Hematopoietic multipotent progenitor cell treated with erythropoietin and hydrocortisone succinate and interleukin-3 and kit ligand, for 15 days (in vitro differentiated cells): Measurements from ENCODE around the gene HS1BP3.

ENCODE experiments used
- DNase-seq: peaks from one replicate; pipeline ENCODE4 v3.0.0-alpha.2; 2015; ENCODE audit warnings: low spot score

The HS1BP3 gene

DNA sequence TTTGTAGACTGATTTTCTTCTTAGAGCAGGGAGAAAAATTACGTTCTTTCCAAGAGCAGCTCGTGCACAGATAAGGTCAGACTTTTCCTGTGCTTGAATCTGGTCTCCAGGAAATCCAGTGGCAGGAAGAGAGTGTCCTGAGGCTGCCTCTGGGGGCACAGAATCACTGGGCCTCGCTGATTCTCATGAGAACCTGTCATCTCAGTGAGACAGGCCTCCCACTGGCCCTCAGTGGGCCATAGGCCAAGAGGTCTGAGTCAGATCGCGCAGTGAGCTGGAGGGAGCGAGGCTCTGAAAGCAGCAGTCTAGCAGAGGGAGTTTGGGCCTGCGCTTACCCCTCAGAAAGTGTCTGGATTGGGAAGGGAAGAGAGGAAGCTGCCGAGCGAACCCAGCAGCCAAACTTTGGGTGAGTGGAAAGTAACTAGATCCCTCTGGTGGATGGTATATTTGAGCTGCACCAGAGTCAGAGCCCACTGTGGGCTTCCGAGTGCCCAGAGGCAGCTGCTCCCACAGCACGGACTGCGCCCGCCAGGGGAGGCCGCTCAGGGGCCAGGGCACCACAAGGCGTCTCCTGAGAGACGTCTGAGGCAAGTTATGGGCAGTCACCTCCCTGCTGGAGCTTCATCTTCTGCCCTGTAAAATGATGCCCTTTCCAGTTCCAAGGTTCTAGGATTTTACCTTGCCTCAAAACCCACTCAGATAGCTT, 24.2 kb upstream of the HS1BP3 start:
- DNase-seq = no peak

DNA sequence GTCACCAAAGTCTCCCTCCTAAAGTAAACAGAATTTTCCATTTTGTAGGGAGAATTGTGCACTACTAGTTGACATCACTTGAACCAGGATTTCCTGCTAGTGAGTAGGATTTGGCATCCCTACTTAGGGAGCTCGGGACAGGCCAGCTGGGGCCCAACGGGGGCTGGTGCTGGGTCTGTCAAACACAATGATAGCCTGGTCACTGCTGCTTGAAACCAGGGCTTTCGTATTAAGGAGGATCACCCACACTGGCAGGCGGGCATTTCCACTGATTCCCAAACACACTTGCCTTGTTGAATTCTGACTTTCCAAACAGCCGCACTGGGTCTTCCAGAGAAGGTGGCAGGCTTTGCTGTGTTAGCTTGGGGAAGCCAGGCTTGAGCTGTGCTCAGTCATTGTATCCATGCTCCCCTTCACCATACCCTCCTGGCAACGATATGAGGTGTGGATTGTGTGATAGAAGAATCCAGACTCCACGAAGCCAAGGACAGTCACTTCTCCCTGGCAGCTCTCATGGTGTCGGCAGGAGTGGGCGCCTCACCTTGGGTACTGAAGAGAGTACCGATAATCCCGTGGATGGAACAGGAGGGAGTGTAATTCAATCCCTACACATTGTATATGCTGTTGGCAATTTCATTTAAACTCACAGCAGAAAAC, 23.5 kb upstream of the HS1BP3 start:
- DNase-seq = no peak

DNA sequence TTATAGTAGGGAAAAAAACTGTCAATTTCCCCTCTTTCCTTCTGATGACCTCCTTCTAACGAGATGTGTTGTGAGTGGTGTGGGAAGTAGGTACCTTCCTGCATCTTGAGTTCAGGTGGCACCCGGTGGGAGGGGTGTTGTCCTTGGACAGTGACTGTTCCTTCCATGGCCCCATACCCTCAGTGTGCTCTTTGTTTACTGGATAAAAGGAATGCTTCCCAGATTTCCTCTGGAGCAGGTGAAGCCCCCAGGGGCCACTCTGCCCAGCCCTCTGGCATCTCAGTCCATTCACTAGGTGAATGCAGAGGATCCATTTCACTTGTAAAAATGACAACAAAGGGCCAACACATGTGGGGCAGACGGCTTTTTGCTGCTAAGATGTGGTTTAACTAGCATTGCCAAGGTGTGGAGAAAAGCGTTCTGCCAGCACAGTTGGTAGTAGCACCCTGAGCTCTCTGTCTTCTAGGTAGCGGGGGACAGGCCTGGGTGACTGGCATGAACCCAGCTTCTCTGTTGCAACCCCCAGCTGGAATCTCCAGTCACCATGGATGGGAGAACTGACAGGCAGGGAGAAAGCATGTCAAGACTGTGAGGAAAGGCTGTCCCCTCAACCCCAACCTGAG, 22.9 kb upstream of the HS1BP3 start:
- DNase-seq = no peak

DNA sequence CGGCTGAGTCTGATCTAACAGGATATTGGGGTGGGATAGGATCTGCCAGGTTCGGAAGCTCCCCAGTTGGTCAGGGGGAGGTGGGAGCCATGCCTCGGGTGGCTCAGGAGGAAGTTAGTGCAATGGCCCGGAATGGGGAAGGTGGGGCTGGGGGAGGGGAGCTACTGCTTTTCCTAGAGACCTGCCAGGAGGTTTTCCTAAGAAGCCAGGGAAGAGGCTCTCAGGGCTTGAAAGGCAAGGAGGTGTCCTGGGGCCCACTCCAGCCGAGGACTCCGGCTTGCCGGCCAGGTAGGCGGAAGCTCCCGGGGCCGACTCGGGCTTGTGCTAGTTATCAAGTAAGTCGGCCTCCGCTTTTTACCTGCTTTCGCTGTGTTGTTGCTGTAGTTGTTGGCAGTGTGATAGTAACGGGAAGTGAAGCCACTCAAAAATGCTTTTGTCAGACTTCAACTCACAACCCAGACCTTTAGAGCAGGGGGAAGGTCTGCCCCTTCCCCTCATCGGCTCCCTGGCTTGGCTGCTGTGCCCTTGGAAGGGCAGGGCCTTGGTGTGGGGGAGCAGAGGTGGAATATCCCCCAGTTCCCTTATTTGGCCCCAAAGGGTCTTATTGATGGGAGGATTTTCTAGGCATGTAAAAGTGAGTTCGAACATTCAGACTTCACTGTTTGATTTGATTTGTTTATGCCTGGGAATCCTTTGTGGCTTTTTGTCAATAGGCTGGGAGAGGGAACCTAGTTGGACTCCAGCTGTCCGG, 21.5 kb upstream of the HS1BP3 start:
- no peak for DNase-seq

DNA sequence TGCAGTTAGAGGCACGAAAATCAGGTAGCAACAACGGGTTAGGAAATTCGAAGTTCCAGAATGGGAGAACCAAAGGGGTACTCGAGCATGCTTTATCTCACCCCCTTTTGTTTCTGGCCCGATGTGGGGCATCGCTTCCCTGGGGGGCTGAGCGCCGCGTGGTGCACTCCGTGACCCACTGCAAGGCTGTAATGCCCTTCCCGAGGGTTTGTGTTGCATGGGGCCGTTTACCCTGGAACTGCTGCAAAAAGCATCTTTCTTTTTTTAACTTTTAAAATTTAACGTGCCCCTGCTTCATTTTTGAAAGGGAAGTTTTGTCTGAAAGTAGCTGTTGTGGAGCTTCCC, 20.8 kb upstream of the HS1BP3 start:
- no peak for DNase-seq

DNA sequence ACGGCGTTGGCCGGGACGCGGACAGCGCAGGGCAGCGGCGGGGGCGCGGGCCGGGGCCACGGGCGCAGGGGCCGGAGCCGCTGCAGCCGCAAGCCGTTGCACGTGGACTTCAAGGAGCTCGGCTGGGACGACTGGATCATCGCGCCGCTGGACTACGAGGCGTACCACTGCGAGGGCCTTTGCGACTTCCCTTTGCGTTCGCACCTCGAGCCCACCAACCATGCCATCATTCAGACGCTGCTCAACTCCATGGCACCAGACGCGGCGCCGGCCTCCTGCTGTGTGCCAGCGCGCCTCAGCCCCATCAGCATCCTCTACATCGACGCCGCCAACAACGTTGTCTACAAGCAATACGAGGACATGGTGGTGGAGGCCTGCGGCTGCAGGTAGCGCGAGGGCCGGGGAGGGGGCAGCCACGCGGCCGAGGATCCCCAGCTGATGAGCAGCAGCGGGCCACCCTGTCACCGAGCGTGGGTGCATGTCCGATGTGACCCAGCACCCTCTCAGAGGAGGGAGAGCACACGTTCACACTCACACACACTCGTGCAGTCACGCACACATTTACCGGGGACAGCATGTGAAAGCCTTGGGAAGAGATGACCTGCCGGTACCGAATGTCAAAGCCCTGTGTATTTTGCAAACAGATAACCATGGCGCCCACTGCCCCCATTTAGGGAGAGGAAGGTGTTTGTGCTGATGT, 20.3 kb upstream of the HS1BP3 start:
- DNase-seq = no peak

DNA sequence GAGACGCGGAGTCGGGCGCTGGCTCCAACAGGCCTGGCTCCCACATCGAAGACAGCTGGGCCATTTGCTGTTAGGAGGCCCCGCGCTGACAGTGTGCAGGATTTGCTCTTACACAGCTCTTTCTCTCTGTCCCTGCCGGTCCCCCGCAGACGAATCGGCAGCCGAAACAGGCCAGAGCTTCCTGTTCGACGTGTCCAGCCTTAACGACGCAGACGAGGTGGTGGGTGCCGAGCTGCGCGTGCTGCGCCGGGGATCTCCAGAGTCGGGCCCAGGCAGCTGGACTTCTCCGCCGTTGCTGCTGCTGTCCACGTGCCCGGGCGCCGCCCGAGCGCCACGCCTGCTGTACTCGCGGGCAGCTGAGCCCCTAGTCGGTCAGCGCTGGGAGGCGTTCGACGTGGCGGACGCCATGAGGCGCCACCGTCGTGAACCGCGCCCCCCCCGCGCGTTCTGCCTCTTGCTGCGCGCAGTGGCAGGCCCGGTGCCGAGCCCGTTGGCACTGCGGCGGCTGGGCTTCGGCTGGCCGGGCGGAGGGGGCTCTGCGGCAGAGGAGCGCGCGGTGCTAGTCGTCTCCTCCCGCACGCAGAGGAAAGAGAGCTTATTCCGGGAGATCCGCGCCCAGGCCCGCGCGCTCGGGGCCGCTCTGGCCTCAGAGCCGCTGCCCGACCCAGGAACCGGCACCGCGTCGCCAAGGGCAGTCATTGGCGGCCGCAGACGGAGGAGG, 19.6 kb upstream of the HS1BP3 start:
- no peak for DNase-seq

DNA sequence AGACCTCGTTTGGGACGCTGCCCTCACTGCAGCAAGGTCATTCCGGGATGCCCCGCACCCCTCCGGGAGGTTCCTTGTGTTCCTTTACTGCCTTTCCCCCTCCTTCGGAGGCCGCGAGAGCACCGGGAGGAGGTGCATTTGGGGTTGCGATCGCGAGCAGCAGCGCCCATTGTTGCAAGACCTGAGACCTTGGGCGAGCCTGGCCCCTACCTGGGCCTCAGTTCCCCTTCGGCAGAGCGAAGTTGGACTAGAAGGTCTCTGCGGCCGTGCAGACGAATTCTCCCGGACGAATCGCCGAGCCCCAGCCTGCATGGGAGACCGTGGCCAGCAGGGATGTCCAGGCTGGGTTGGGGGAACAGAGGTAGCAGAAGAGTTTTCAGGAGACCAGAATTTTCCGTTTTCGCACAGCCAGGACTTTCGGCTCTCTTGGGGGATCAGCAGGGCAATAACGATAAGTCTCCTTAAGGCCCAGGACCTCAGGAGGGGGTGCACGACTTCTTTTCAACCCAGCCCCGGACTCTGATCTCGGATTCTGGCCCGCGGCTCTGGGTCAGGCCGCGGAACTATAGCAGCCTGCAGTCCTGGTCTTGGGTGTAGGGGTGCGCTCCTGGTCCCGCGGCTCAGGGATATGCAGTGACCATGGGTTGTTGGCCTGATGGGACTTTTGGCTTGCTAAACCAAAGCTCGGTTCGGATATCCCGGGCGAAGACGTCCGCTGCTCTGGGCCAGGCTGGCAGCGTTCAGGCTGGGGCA, 18.8 kb upstream of the HS1BP3 start:
- no peak for DNase-seq

DNA sequence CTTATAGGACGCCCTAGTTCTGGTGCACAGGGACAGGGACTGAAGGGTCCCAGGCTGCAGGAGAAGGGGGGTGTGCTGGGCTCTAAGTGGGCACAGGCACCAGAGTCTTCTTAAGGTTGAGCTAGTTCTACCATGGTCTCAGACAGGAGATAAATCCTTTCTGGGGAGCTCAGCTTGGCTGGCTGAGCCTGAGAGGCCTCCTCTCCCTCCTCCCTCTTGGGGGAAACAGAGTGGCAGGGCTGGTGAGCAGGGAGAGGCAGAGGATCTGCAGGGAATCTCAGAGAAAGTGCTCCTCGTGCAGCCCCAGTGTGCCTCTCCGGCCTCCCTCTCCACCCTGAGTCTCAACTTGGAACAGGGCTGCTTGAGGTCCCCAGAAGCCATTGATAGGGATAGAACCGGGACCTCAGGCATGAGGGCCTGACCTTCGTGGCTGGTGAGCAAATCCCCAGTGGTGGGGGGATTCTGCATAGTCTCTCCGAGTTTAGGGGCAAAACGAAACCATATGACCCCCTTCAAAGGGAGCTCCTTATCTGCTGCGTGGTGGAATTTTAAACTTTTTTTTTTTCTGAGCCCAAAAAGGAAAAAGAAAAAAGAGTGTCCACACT, 18.1 kb upstream of the HS1BP3 start:
- DNase-seq = no peak

DNA sequence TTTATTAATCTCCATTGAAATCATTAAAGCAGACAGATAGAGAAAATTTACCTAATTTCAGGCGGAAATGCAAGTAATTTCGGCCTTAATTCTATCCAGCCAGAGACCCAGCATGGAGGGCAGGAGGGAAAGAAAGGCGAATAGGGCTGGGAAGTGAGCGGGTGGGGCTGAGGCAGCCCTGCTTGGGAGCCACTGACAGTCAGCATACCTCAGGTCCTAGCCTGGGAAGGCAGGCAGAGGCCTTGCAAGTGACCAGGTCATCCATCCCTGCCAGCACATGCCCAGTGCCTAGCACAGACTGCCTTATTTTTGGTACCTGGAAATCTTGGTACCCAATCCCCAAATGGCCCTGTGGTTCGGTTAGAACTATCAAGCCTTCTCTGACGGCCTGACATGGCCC, 17.6 kb upstream of the HS1BP3 start:
- no peak for DNase-seq

DNA sequence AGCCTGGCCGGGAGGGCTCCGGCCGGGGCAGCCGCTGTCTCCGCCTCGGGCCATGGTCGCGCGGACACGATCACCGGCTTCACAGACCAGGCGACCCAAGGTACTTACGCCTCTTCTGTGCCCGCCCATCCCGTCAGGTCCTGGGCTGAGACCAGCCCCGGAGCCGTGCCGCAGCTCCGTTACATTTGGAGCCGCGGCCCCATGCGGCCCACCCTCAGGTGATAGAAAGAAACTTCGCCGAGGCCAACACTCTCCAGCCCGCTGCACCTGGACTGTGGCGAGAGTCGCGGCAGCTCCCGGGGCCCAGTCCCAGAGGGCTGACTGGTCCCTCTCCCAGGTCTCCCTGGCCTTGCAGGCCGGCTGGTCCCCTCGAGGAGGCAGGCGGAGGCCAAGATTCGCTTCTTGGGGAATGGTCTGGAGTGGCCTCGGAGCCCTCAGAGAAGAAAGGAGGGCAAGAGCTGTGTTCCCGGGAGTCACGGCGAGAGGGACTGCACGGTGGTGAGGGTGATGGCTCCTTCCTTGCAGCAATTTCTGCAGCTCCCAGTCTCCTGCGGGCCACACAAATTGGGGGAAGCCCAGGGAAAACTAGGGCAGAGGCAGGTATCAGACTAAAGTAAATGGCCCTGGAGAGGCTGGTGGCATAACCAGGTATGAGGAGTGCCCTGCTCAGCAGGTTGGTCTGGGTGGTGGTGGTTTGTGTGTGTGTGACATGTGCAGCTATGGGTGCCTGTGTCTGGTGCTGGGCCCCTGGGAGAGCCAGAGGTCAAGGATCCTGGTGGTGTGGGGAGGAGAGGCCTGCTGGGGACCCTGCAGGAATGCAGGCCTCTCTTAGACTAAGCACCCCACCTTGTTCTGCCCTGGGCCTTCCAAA, 16.9 kb upstream of the HS1BP3 start:
- no peak for DNase-seq

DNA sequence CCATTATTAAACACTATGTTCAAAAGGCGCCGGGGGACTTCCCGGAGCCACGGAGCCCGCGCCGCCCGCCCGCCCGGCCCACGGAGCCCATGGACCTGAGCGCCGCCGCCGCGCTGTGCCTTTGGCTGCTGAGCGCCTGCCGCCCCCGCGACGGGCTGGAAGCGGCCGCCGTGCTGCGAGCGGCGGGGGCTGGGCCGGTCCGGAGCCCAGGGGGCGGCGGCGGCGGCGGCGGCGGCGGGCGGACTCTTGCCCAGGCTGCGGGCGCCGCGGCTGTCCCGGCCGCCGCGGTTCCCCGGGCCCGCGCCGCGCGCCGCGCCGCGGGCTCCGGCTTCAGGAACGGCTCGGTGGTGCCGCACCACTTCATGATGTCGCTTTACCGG, 16.2 kb upstream of the HS1BP3 start:
- no peak for DNase-seq

DNA sequence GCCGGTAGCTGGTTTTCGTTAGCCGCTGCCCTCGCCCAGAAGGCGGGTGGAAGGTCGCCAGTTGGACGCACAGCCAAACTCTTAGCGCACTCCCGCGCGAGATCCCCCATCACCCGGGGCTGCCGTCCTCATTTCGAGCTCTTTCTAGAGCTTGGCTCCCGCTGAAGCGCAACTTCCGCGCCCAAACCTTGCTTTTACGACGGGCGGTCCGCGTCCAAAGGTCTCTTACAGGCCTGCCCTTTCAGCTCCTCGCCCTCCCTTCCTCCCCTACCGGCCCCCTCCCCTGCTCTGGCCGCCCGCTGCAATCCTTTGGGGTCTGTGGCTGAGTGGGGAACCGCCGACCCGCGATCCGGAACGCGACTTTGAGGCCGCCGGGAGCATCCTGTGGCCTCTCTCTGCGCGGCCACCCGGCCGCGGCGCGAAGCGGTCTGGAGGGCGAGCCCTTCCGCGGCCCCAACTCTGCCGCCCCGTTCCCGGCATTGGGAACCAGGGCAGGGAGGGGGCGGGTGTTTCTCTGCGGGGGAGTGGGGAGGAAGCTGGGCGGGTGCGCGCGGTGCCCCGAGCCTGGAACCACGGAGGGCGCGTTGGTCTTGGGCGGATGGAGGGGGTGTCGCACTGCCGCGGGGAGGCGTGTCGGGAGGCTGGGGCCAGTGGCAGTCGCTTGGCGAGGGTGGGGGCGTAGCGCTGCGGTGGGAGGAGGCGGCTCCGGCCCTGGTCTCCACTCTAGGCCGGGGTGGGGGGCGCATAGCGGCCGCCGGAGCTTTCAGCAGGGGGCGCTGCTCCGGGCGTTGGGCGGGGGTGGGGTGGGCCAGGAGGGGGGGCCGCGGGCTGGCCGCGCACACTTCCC, 15.6 kb upstream of the HS1BP3 start, which contains the start of gene GDF7:
Gene GDF7, plus strand, starts transcription at position 841 of the 847 bp plus-strand sequence. CDS start 96 bp downstream, outside the sequence.
- no peak for DNase-seq

DNA sequence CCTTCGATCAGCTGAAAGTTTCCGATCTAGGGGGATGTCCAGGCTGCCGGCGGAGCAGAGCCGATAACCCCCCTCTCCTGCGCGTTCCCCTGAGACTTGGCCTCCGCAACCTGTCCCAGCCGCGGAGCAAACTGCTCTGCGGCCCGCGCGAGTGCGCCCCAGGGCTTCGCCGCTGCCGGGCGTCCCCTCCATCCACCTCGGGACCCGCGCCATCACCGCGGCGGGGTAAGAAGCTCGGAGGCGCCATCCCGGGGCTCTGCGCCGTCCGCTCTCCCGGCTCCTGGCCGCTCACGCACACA, 15.1 kb upstream of the HS1BP3 start:
- DNase-seq = no peak

DNA sequence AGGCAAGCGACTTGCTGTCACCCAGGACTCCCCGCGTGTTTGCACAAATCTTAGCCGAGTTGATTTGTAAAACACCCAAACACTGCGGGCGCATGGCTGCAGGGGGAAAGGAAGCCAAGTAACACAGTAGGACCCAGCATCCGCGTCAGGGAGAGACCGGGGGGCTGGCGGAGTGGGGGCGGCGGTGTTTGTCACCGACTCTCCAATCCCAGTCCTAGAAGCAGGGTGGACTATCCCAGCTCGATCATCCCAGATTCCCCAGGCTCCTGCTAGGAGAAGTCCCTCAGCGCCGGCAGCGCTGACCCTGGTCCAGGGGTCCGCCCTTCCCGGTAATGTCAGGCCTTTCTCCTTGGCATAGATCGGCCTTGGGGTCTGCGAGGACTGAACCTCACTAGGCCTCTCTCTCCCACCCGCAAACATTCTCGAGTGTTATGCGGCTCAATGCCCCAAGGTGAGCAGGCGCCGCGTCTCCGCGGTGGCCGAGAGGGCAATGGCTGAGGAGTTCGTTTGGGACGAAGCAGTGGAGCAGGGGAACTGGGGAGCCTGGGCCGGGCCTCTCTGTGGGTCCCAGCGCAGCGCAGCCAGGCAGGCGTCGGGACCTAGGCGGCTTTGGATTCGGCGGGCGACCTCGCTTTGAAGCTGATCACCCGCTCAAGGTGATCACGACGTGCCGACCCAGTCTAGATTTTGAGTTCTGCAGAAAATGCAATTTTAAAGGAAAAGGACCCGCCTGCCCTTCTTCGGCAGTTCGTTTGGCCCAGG, 14.5 kb upstream of the HS1BP3 start:
- DNase-seq = no peak

DNA sequence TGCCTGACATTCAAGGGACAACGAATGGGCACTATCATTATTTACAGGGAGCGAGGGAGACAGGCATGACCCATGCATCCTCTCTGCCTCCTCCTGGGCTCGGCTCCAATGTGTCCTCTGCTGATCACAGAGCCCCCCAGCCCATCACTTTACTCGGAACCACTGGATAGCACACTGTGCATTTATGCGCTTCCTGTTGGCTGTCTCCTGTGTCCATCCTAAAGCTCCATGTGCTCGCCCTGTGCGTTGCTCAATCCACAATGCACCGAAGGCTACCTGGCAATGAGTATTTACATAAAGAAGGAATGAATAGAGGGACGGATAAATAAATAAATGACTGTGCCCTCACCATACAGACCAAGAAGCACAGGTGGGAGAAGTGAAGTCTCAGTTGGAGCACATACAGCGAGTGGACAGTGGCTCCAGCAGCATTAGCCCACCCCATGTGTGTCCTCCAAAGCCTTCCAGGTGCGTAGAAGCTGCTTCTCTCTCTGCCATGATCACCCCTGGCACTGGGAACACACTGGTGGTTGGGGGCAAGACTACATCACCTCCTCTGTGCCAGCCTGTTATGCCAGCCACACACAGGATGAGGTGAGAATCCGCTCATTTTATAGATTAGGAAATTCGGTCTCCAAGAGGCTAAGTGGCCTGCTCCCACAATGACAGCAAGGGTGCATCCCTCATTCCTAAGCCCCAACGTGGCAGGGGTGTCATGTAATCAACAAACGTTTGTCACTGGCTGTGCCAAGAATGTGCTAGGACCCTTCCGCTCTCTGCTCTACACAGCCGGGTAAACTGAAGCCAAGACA, 13.7 kb upstream of the HS1BP3 start:
- DNase-seq = no peak

DNA sequence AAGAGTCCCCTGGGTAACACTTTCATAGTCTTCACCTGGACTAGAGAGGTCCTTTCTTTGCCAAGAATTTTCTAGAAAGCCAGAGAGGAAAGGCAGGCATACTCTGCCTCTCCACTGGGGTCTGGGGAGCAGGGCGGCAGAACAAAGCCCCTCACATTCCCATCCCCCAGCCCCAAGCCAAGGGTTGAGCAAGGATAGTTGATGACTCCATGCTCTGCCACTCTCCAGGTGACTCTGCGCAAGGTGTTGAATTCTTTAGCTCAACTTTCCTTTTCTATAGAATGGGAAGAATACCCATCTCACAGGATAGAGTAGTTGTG, 13.1 kb upstream of the HS1BP3 start:
- no peak for DNase-seq
